ENCODE results near the gene NKX6-2. TPM values are rescaled to one million over a fixed set of nuclear protein-coding genes. Genes with fewer than 3 reads are reported as not detected.

NKX6-2 gene
- total RNA-seq, 4 donors from 2014 or later = 0.57 TPM; not detected in 3

- no peak for DNase-seq
- no peaks in the 10 kb centered on the region for H3K4me1 ChIP-seq
- TF ChIP-seq CTCF (IDR thresholded peaks at IDR 0.05) (no peak), POLR2A (IDR thresholded peaks at IDR 0.05) (no peak)
- H3K27ac ChIP-seq = no peak overlapping the region
- H3K36me3 ChIP-seq = no peaks in the 10 kb centered on the region
- H3K4me3 ChIP-seq = no peak overlapping the region
- H3K9me3 ChIP-seq = peaks cover 0 to 5% (median 3%) of the 10 kb centered on the region in 3 donors
- intact Hi-C loops (cut with DNase I) = no loop called here
- WGBS, 2 donors = 76 to 84% methylated on average over 4 to 9 of the region's 23 CpGs
- H3K27me3 ChIP-seq = peaks cover 0 to 35% (median 0%) of the 10 kb centered on the region in 4 donors
These were observed 19.0 kb upstream of the NKX6-2 start for GRCh38 chr10:132804785-132805426.

GRCh38 chr10:132804287-132804686, 18.3 kb upstream of the NKX6-2 start:
- intact Hi-C loops (cut with DNase I) = no loop called here
- H3K36me3 ChIP-seq = no peaks in the 10 kb centered on the region
- WGBS, 2 donors = 86 to 93% methylated on average over 8 to 11 of the region's 11 CpGs
- no peak for DNase-seq
- peaks cover 0 to 5% (median 3%) of the 10 kb centered on the region in 3 donors for H3K9me3 ChIP-seq
- H3K4me3 ChIP-seq = no peak overlapping the region
- no peak for TF ChIP-seq POLR2A (IDR thresholded peaks at IDR 0.05)
- no peak for TF ChIP-seq CTCF (IDR thresholded peaks at IDR 0.05)
- H3K4me1 ChIP-seq = no peaks in the 10 kb centered on the region
- no peak overlapping the region for H3K27ac ChIP-seq
- peaks cover 0 to 29% (median 0%) of the 10 kb centered on the region in 4 donors for H3K27me3 ChIP-seq

- no peak for TF ChIP-seq CTCF (IDR thresholded peaks at IDR 0.05)
- TF ChIP-seq POLR2A (IDR thresholded peaks at IDR 0.05) = no peak
- no peak for DNase-seq
- H3K27me3 ChIP-seq = peaks cover 0 to 22% (median 0%) of the 10 kb centered on the region in 4 donors
- H3K4me3 ChIP-seq = no peak overlapping the region
- H3K27ac ChIP-seq = no peak overlapping the region
- no peaks in the 10 kb centered on the region for H3K36me3 ChIP-seq
- 63 to 84% methylated on average over 15 to 17 of the region's 34 CpGs for WGBS, 2 donors
- intact Hi-C loops (cut with DNase I) = no loop called here
- H3K4me1 ChIP-seq = no peaks in the 10 kb centered on the region
- peaks cover 0 to 5% (median 3%) of the 10 kb centered on the region in 3 donors for H3K9me3 ChIP-seq
These were observed 17.7 kb upstream of the NKX6-2 start for GRCh38 chr10:132803416-132804210.

GRCh38 chr10:132802694-132803320, 16.9 kb upstream of the NKX6-2 start:
- peaks cover 0 to 16% (median 0%) of the 10 kb centered on the region in 4 donors for H3K27me3 ChIP-seq
- no peaks in the 10 kb centered on the region for H3K36me3 ChIP-seq
- 79% methylated on average over 9 of the region's 16 CpGs; no CpG with 5 or more reads in 1 of the 2 donors for WGBS, 2 donors
- DNase-seq = no peak
- H3K4me3 ChIP-seq = no peak overlapping the region
- H3K9me3 ChIP-seq = peaks cover 0 to 5% (median 3%) of the 10 kb centered on the region in 3 donors
- H3K27ac ChIP-seq = no peak overlapping the region
- TF ChIP-seq POLR2A (IDR thresholded peaks at IDR 0.05) (no peak), CTCF (IDR thresholded peaks at IDR 0.05) (no peak)
- intact Hi-C loops (cut with DNase I) = no loop called here
- no peaks in the 10 kb centered on the region for H3K4me1 ChIP-seq

GRCh38 chr10:132802048-132802447, 16.1 kb upstream of the NKX6-2 start:
- Histone ChIP-seq H3K9me3 (peaks cover 0 to 5% (median 3%) of the 10 kb centered on the region in 3 donors), H3K4me1 (no peaks in the 10 kb centered on the region), H3K36me3 (no peaks in the 10 kb centered on the region), H3K4me3 (no peak overlapping the region), H3K27ac (no peak overlapping the region), H3K27me3 (peaks cover 0 to 16% (median 0%) of the 10 kb centered on the region in 4 donors)
- DNase-seq = no peak
- no peak for TF ChIP-seq POLR2A (IDR thresholded peaks at IDR 0.05)
- TF ChIP-seq CTCF (IDR thresholded peaks at IDR 0.05) = no peak
- 74 to 83% methylated on average over 5 to 7 of the region's 8 CpGs for WGBS, 2 donors
- intact Hi-C loops (cut with DNase I) = no loop called here

All from esophagus squamous epithelium (tissue), 5 donors.